PC-3 (cell line): ENCODE data around the gene SPRING1. TPM values are rescaled to one million over a fixed set of nuclear protein-coding genes. Genes with fewer than 3 reads are reported as not detected.

Experiments used
- ATAC-seq: fragments of 200-7000 bp; cut with Tn5 transposase; 2 replicates; pipeline ENCODE4 v1.9.1; 2020; ENCODE audit warnings: mild to moderate bottlenecking, moderate library complexity
- BruUV-seq: library from RNA; stranded (reverse); fragments of 400-500 nt; replicated peaks from 2 replicates; lab custom pipeline; 2021; lab: Mats Ljungman, UMichigan
- CTCF ChIA-PET: fragments of 300-600 bp; sonication (Branson Sonifier 250); formaldehyde crosslinking; loops from one replicate; lab custom pipeline; 2022; ENCODE audit warnings: antibody characterized with exemption; lab: Charles Lee
- POLR2A ChIA-PET: fragments of 300-600 bp; sonication (Branson Sonifier 250); formaldehyde crosslinking; loops from one replicate; lab custom pipeline; 2022; ENCODE audit warnings: antibody characterized with exemption; ENCODE audit not compliant: unreplicated experiment; lab: Charles Lee
- DNase-seq: peaks from one replicate; pipeline ENCODE4 v3.0.0-alpha.2; 2015
- H2AFZ ChIP-seq: fragments of 300-600 bp; sonication (generic); 2 replicates; pipeline ENCODE4 v1.6.0; 2016; ENCODE audit warnings: antibody characterized with exemption, low read length
- H3F3A ChIP-seq: fragments of 300-600 bp; sonication (generic); one replicate; pipeline ENCODE4 v1.6.0; 2017; ENCODE audit warnings: antibody characterized with exemption, low read length, control low read depth, mild to moderate bottlenecking; ENCODE audit not compliant: unreplicated experiment
- H3K27ac ChIP-seq: fragments of 300-600 bp; sonication (generic); 2 replicates; pipeline ENCODE4 v1.5.1; 2016; ENCODE audit warnings: mild to moderate bottlenecking, low read length
- H3K27me3 ChIP-seq: fragments of 300-600 bp; sonication (generic); 2 replicates; pipeline ENCODE4 v1.6.1; 2016; ENCODE audit warnings: low read length, mixed read lengths
- H3K36me3 ChIP-seq: fragments of 300-600 bp; sonication (generic); 2 replicates; pipeline ENCODE4 v1.6.1; 2016; ENCODE audit warnings: low read depth, mixed run types, low read length, mixed read lengths
- H3K4me1 ChIP-seq: fragments of 300-600 bp; sonication (generic); 2 replicates; pipeline ENCODE4 v1.5.1; 2016; ENCODE audit warnings: low read length; ENCODE audit not compliant: insufficient read depth
- H3K4me2 ChIP-seq: fragments of 300-600 bp; sonication (generic); 2 replicates; pipeline ENCODE4 v1.6.0; 2016; ENCODE audit warnings: low read length
- H3K4me3 ChIP-seq: fragments of 300-600 bp; sonication (generic); 2 replicates; pipeline ENCODE4 v1.5.1; 2016; ENCODE audit warnings: mild to moderate bottlenecking, low read length, mixed read lengths
- H3K79me2 ChIP-seq: fragments of 300-600 bp; sonication (generic); 2 replicates; pipeline ENCODE4 v1.6.1; 2017; ENCODE audit warnings: low read length, mixed read lengths
- H3K9ac ChIP-seq: fragments of 300-600 bp; sonication (generic); 2 replicates; pipeline ENCODE4 v1.6.0; 2016; ENCODE audit warnings: mild to moderate bottlenecking, low read length
- H3K9me2 ChIP-seq: fragments of 300-600 bp; sonication (generic); replicated peaks from 2 replicates; pipeline ENCODE4 v1.6.1; 2016; ENCODE audit warnings: mixed run types, low read length, mixed read lengths
- H3K9me3 ChIP-seq: fragments of 300-600 bp; sonication (generic); 2 replicates; pipeline ENCODE4 v1.6.1; 2016; ENCODE audit warnings: low read length, mixed read lengths
- H4K20me1 ChIP-seq: fragments of 300-600 bp; sonication (generic); 2 replicates; pipeline ENCODE4 v1.6.1; 2016; ENCODE audit warnings: low read length, mixed read lengths
- EZH2 ChIP-seq: fragments of 300-600 bp; sonication (generic); IDR thresholded peaks from one replicate; pipeline ENCODE4 v1.6.1; 2017; ENCODE audit warnings: antibody characterized with exemption, mild to moderate bottlenecking, low read length; ENCODE audit not compliant: unreplicated experiment
- EZH2phosphoT487 ChIP-seq: fragments of 300-600 bp; sonication (generic); IDR thresholded peaks from 2 replicates; pipeline ENCODE4 v1.6.1; 2018; ENCODE audit warnings: mild to moderate bottlenecking, antibody characterized with exemption, low read length, borderline replicate concordance
- intact Hi-C: fragments of 100-400 bp; cut with micrococcal nuclease; formaldehyde crosslinking; loops from 2 replicates; pipeline ENCODE4 v1.9.0; 2023
- total RNA-seq: library from RNA; depleted of rRNA; stranded (reverse); fragments of >200 nt; gene quantifications from 2 replicates; pipeline ENCODE4 v1.2.3, GENCODE V29; 2014; rRNA removed
- TF ChIP-seq, protein P1 (sequence below): fragments of 300-600 bp; sonication (generic); conservative IDR thresholded peaks from 2 replicates; pipeline ENCODE4 v1.5.1; 2017; ENCODE audit warnings: antibody characterized with exemption, low read depth, mild to moderate bottlenecking, low read length

Gene SPRING1
- total RNA-seq, 1 experiment from 2014 or later: 33.4 TPM

DNA sequence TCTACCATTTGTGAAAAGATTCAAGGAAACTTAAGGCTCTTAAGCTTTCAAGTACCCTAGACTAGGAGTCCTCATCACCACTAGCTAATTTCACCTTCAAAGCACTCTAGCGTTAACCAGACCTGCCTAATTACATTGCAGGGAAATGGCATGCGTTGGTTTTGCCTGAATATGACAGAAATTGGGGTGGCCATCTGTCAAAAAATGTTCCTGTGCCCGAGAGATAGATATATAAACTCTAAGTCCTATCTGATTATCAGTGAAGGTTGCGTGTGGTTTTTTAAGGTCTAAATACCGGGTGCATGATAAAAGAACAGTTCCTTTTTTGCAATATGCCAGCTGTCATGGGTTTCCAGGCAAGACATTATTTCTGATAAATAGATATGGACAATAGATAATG lies 48.3 kb downstream of the SPRING1 start:
- no peaks in the 10 kb centered on the region for H3K36me3 ChIP-seq
- POLR2A ChIA-PET: interaction anchor here (0.6 kb wide), 1 partner anchor 686 kb away, joined by 7 read pairs; no protein-coding TSS in a partner anchor
- no peak overlapping the region for H2AFZ ChIP-seq
- CTCF ChIA-PET: no interaction called here
- no peaks in the 10 kb centered on the region for H3K9me3 ChIP-seq
- no peaks in the 10 kb centered on the region for H4K20me1 ChIP-seq
- no peak overlapping the region for H3K4me2 ChIP-seq
- H3K79me2 ChIP-seq: no peaks in the 10 kb centered on the region
- BruUV-seq: no TSS peak
- no peaks in the 10 kb centered on the region for H3K9me2 ChIP-seq
- intact Hi-C loops: no loop called here
- H3K27me3 ChIP-seq: no peaks in the 10 kb centered on the region
- no peak for ATAC-seq
- H3K27ac ChIP-seq: no peak overlapping the region
- no peak overlapping the region for H3K4me3 ChIP-seq
- no peak overlapping the region for H3K9ac ChIP-seq
- DNase-seq: no peak
- H3K4me1 ChIP-seq: no peaks in the 10 kb centered on the region
- TF ChIP-seq, protein P1, sequence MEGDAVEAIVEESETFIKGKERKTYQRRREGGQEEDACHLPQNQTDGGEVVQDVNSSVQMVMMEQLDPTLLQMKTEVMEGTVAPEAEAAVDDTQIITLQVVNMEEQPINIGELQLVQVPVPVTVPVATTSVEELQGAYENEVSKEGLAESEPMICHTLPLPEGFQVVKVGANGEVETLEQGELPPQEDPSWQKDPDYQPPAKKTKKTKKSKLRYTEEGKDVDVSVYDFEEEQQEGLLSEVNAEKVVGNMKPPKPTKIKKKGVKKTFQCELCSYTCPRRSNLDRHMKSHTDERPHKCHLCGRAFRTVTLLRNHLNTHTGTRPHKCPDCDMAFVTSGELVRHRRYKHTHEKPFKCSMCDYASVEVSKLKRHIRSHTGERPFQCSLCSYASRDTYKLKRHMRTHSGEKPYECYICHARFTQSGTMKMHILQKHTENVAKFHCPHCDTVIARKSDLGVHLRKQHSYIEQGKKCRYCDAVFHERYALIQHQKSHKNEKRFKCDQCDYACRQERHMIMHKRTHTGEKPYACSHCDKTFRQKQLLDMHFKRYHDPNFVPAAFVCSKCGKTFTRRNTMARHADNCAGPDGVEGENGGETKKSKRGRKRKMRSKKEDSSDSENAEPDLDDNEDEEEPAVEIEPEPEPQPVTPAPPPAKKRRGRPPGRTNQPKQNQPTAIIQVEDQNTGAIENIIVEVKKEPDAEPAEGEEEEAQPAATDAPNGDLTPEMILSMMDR: no peak
- TF ChIP-seq EZH2phosphoT487 (no peak), EZH2 (no peak)
- H3F3A ChIP-seq: no peaks in the 10 kb centered on the region

Other genes with a start within 250 kb of the SPRING1 start
- gene MAP1LC3B2, start 178.7 kb downstream of the SPRING1 start, total RNA-seq: not detected in 2 replicates
- 12.6 and 15.8 TPM in 2 replicates for gene RNFT2, start 246 bp upstream of the SPRING1 start, total RNA-seq
- gene HRK, start 143.4 kb upstream of the SPRING1 start, total RNA-seq: 0.33 and 0.58 TPM in 2 replicates
- gene FBXW8, start 172.9 kb upstream of the SPRING1 start, total RNA-seq: 12.1 and 20.7 TPM in 2 replicates